OCI-LY7 (cell line): ENCODE measurements around the gene TDRD1. TPM values are rescaled to one million over a fixed set of nuclear protein-coding genes. Genes with fewer than 3 reads are reported as not detected.

Experiments used
- Bru-seq: library from RNA; stranded (reverse); fragments of 400-500 nt; gene quantifications from one replicate; lab custom pipeline; 2021; lab: Mats Ljungman, UMichigan
- BruChase-seq, 2 experiments: library from RNA; stranded (reverse); fragments of 400-500 nt; gene quantifications; one replicate each; lab custom pipeline; 2021; lab: Mats Ljungman, UMichigan
- BruUV-seq: library from RNA; stranded (reverse); fragments of 400-500 nt; replicated peaks from 2 replicates; lab custom pipeline; 2021; lab: Mats Ljungman, UMichigan
- CTCF ChIA-PET: fragments of 300-600 bp; sonication (Branson Sonifier 250); formaldehyde crosslinking; loops from one replicate; lab custom pipeline; 2022; ENCODE audit warnings: antibody characterized with exemption; ENCODE audit not compliant: unreplicated experiment; lab: Charles Lee
- POLR2A ChIA-PET: fragments of 300-600 bp; sonication (Branson Sonifier 250); formaldehyde crosslinking; loops from one replicate; lab custom pipeline; 2022; ENCODE audit warnings: antibody characterized with exemption; lab: Charles Lee
- DNase-seq: peaks from one replicate; pipeline ENCODE4 v3.0.0-alpha.2; 2015; ENCODE audit warnings: low spot score
- H2AFZ ChIP-seq: fragments of 200-600 bp; sonication (generic), shearing (Covaris generic); 2 replicates; pipeline ENCODE4 v1.6.1; 2014; ENCODE audit warnings: mild to moderate bottlenecking, antibody characterized with exemption, low read length, moderate library complexity
- H3K27ac ChIP-seq: fragments of 200-600 bp; sonication (generic); 2 replicates; pipeline ENCODE4 v1.5.1; 2014; ENCODE audit warnings: mixed run types, low read depth, mild to moderate bottlenecking, moderate library complexity, low read length, inconsistent platforms; ENCODE audit not compliant: poor library complexity, severe bottlenecking
- H3K36me3 ChIP-seq: fragments of 200-600 bp; sonication (generic); 2 replicates; pipeline ENCODE4 v1.6.1; 2014; ENCODE audit warnings: mild to moderate bottlenecking, antibody characterized with exemption, low read length, moderate library complexity, mixed read lengths; ENCODE audit not compliant: insufficient read depth
- H3K4me1 ChIP-seq: fragments of 200-600 bp; sonication (generic); 2 replicates; pipeline ENCODE4 v1.5.1; 2014; ENCODE audit warnings: mild to moderate bottlenecking, low read length; ENCODE audit not compliant: insufficient read depth, poor library complexity, severe bottlenecking
- H3K4me2 ChIP-seq: fragments of 200-600 bp; sonication (generic); 2 replicates; pipeline ENCODE4 v1.6.1; 2014; ENCODE audit warnings: mild to moderate bottlenecking, low read length
- H3K4me3 ChIP-seq: fragments of 200-600 bp; sonication (generic); 2 replicates; pipeline ENCODE4 v1.5.1; 2014; ENCODE audit warnings: mild to moderate bottlenecking, low read depth, low read length; ENCODE audit not compliant: poor library complexity, severe bottlenecking
- H3K79me2 ChIP-seq: fragments of 200-600 bp; sonication (generic); 2 replicates; pipeline ENCODE4 v1.6.1; 2016; ENCODE audit warnings: low read depth, mild to moderate bottlenecking, low read length, moderate library complexity, mixed read lengths; ENCODE audit not compliant: insufficient read depth
- H3K9me2 ChIP-seq: fragments of 200-600 bp; sonication (generic); 2 replicates; pipeline ENCODE4 v1.6.1; 2016; ENCODE audit warnings: mild to moderate bottlenecking, low read length, mixed read lengths; ENCODE audit not compliant: insufficient read depth
- H3K9me3 ChIP-seq: fragments of 200-600 bp; sonication (generic); 2 replicates; pipeline ENCODE4 v1.6.1; 2014; ENCODE audit warnings: mild to moderate bottlenecking, mixed run types, low read length, mixed read lengths
- H4K20me1 ChIP-seq: fragments of 200-600 bp; sonication (generic); 2 replicates; pipeline ENCODE4 v1.6.1; 2014; ENCODE audit warnings: mild to moderate bottlenecking, antibody characterized with exemption, low read length, moderate library complexity, mixed read lengths; ENCODE audit not compliant: insufficient read depth
- CTCF ChIP-seq: fragments of 200-600 bp; sonication (generic); conservative IDR thresholded peaks from 2 replicates; pipeline ENCODE4 v1.5.1; 2014; ENCODE audit warnings: mild to moderate bottlenecking, antibody characterized with exemption, low read length, moderate library complexity, mixed read lengths
- EZH2phosphoT487 ChIP-seq: fragments of 200-600 bp; sonication (generic); IDR thresholded peaks from 2 replicates; pipeline ENCODE4 v1.6.1; 2018; ENCODE audit warnings: low read depth, borderline replicate concordance, mild to moderate bottlenecking, mixed run types, antibody characterized with exemption, low read length, moderate library complexity, mixed read lengths
- intact Hi-C: fragments of 100-400 bp; cut with micrococcal nuclease; formaldehyde crosslinking; loops from one replicate; pipeline ENCODE4 v1.10.0; 2022; ENCODE audit not compliant: unreplicated experiment
- long read RNA-seq: library from polyadenylated mRNA; stranded (forward); transcript quantifications from one replicate; pipeline ENCODE4 v2.0.0, GENCODE V29; 2022
- total RNA-seq, 2 experiments: library from RNA; depleted of rRNA in 1 of 2; stranded (reverse); fragments of >200 nt in 1 of 2; shearing (Covaris generic) in 1 of 2; gene quantifications; 2 replicates each; pipeline ENCODE4 v1.2.3, GENCODE V29; 2014 to 2022

TDRD1 gene
- total RNA-seq (2014; rRNA removed; shearing (Covaris generic)), result not detected in 2 replicates
- not detected in 2 replicates for total RNA-seq (2022)
- Bru-seq, nascent RNA, result percentile 3 among the genes with signal in this experiment
- BruChase-seq, experiment 1, labeled RNA remaining after a 6-hour chase, result percentile 3 among the genes with signal in this experiment
- not detected for BruChase-seq, experiment 2, labeled RNA remaining after a 2-hour chase
- long read RNA-seq, result 0 reads

GRCh38 chr10:114179148-114179547, at the start of gene TDRD1:
TDRD1 (plus strand) TSS chr10:114179353; CDS start chr10:114187832, 8,479 bp downstream.
- Histone ChIP-seq H3K4me1 (peaks cover 4% of the 10 kb centered on the region), H3K79me2 (no peaks in the 10 kb centered on the region), H2AFZ (no peak within 1 kb of the TSS), H4K20me1 (no peaks in the 10 kb centered on the region), H3K9me2 (no peaks in the 10 kb centered on the region), H3K9me3 (no peaks in the 10 kb centered on the region), H3K4me3 (no peak within 1 kb of the TSS), H3K36me3 (no peaks in the 10 kb centered on the region), H3K27ac (no peak within 1 kb of the TSS), H3K4me2 (no peak within 1 kb of the TSS)
- TF ChIP-seq CTCF, result no peak
- TF ChIP-seq EZH2phosphoT487, result no peak
- DNase-seq, result no peak
- ChIA-PET POLR2A (interaction anchor here (0.6 kb wide), 2 partner anchors 22 to 328 kb away, joined by 3 to 5 read pairs; no protein-coding TSS in a partner anchor), CTCF (no interaction called here)
- intact Hi-C loops, result loop anchor here (10.0 kb wide), 1 partner anchor 646 kb away; the partner anchor contains the start of gene FHIP2A
- BruUV-seq, result no TSS peak

GRCh38 chr10:114131094-114131493, 48.1 kb upstream of the TDRD1 start:
- DNase-seq, result peak; percentile 64
- no TSS peak for BruUV-seq
- peak overlapping the region; percentile 29; the same call in 1 of the 2 replicates for H3K4me2 ChIP-seq

More at GRCh38 chr10:114131094-114131493, 48.1 kb upstream of the TDRD1 start:
- Histone ChIP-seq H3K9me3 (no peaks in the 10 kb centered on the region), H2AFZ (no peak overlapping the region), H3K27ac (no peak overlapping the region), H3K36me3 (peaks cover 30% of the 10 kb centered on the region), H3K79me2 (no peaks in the 10 kb centered on the region), H4K20me1 (0 out of 2 replicates have a peak, but pooled peaks cover 4% of the 10 kb centered on the region), H3K4me3 (no peak overlapping the region), H3K4me1 (peaks cover 8% of the 10 kb centered on the region), H3K9me2 (no peaks in the 10 kb centered on the region)
- CTCF ChIA-PET, result no interaction called here
- TF ChIP-seq CTCF, result no peak
- no peak for TF ChIP-seq EZH2phosphoT487
- POLR2A ChIA-PET, result interaction anchor here (0.6 to 1.4 kb wide), 2 partner anchors 11 to 234 kb away, joined by 3 to 4 read pairs; no protein-coding TSS in a partner anchor
- intact Hi-C loops, result no loop called here
